Activated T-cell treated with anti-CD3 and anti-CD28 coated beads, Interleukin-2, amount 50 U/mL, for 24 hours (primary cell): ENCODE measurements around the gene ZNF423.
A peak's percentile ranks its signal among the peaks of the same experiment; 100 is the strongest.

Source experiments
- DNase-seq: peaks from one replicate; pipeline ENCODE4 v3.0.0-alpha.2; 2020
- H3K27ac Mint-ChIP-seq: 2 replicates; pipeline ENCODE4 v1.8.0; 2020; ENCODE audit warnings: mild to moderate bottlenecking, mixed read lengths
- H3K27me3 Mint-ChIP-seq: 2 replicates; pipeline ENCODE4 v1.8.0; 2020; ENCODE audit warnings: mixed read lengths
- H3K36me3 Mint-ChIP-seq: 2 replicates; pipeline ENCODE4 v1.8.0; 2020; ENCODE audit warnings: low read depth, mixed read lengths
- H3K4me1 Mint-ChIP-seq: 2 replicates; pipeline ENCODE4 v1.8.0; 2020; ENCODE audit warnings: low read depth, mixed read lengths
- H3K4me3 Mint-ChIP-seq: 2 replicates; pipeline ENCODE4 v1.8.0; 2020; ENCODE audit warnings: mild to moderate bottlenecking, moderate library complexity, mixed read lengths
- H3K9me3 Mint-ChIP-seq: 2 replicates; pipeline ENCODE4 v1.8.0; 2020; ENCODE audit warnings: mixed read lengths

ZNF423 gene

DNA sequence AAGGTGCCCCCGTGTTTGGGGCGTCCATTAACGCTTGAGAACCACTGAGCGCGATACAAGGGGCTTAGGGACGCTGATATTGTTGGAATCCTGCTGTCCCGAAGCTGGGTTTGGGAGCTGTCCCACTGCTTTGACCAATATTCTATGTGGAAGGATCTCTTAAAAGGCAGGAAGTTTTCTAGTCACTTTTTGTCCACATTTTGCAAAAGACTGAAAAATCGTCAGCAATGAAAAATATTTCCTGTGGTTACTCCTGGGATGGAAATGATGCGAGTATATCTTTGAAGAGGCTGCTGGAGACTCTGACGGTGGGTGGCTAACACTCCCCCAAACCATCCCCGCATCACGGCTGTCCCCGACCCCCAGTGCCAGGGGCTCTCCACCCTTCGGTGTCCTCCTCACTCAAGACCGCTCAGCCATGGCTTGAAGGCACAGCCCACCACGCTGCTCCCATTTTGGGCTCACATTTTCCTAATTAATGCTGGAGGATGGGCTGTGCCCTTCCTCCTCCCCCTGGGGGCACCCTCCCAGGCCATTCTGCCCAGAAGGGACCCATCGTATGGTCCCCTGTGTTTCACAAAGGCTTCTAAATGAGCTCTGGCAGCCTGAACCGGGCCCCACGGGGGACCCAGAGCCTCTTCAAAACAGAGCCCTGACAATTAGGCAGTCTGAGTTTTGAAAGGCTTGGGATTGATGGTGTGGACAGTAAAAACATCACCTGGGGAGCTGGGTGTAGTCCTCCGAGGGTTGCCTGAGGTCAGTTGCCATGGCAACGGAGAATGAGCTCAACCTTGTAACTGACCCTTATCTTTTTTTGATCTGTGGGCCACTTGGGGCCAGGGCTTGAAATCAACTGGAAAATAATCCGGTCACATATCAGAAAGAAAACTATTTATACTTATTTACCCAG is 323.7 kb downstream of the ZNF423 start:
- no peak overlapping the region for H3K4me3 Mint-ChIP-seq
- H3K27me3 Mint-ChIP-seq: no peaks in the 10 kb centered on the region
- no peak for DNase-seq
- H3K9me3 Mint-ChIP-seq: no peaks in the 10 kb centered on the region
- H3K27ac Mint-ChIP-seq: no peak overlapping the region
- peaks cover 8% of the 10 kb centered on the region for H3K4me1 Mint-ChIP-seq
- no peaks in the 10 kb centered on the region for H3K36me3 Mint-ChIP-seq

DNA sequence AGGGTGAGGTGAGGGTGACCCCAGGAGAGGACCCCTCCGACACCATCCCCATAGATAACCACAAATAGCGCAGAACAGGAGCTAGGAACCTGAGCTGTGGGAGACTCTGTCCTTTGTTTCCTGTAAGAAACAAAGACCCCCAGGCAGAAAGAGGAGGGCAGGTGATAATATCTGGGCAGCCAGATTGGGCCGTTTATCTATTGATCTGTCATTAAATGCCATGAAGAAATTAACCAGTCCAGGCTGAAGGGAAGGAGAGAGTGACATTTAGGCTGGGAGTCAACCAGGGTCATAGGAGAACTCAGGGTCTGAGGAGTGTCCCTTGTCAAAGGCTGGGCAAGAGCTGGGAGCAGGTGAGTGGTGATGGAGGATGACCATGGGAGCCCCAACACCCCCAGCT is 324.5 kb downstream of the ZNF423 start:
- Mint-ChIP-seq H3K27ac (no peak overlapping the region), H3K4me3 (no peak overlapping the region), H3K36me3 (no peaks in the 10 kb centered on the region), H3K27me3 (no peaks in the 10 kb centered on the region), H3K4me1 (peaks cover 8% of the 10 kb centered on the region), H3K9me3 (no peaks in the 10 kb centered on the region)
- no peak for DNase-seq

DNA sequence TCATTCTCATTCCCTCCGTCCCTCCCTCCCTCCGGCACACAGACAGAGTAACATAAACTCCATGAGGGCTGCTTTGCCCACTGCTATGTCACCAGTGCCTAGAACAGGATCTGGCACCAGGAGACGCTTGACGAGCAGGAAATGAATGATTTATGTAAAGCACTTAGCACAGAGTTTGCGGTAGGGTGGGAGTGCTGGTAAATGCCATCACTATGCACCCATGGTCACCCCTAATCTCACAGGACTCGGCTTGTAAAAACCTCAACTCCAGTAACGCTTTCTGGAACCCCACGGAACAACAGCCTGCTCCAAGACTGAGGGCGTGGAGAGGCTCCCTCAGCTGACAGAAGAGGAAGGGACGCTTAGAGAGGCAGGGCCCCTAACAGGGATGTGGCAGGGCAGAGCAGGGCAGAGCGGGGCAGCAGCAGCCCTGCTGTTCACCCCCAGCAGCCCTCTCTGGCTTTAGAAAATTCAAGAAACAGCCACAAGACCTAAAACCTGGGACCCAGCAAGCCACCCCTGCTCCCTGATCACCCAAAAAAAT is 325.4 kb downstream of the ZNF423 start:
- H3K4me3 Mint-ChIP-seq: no peak overlapping the region
- H3K36me3 Mint-ChIP-seq: no peaks in the 10 kb centered on the region
- H3K4me1 Mint-ChIP-seq: peaks cover 8% of the 10 kb centered on the region
- H3K9me3 Mint-ChIP-seq: no peaks in the 10 kb centered on the region
- H3K27ac Mint-ChIP-seq: no peak overlapping the region
- H3K27me3 Mint-ChIP-seq: no peaks in the 10 kb centered on the region
- DNase-seq: no peak

DNA sequence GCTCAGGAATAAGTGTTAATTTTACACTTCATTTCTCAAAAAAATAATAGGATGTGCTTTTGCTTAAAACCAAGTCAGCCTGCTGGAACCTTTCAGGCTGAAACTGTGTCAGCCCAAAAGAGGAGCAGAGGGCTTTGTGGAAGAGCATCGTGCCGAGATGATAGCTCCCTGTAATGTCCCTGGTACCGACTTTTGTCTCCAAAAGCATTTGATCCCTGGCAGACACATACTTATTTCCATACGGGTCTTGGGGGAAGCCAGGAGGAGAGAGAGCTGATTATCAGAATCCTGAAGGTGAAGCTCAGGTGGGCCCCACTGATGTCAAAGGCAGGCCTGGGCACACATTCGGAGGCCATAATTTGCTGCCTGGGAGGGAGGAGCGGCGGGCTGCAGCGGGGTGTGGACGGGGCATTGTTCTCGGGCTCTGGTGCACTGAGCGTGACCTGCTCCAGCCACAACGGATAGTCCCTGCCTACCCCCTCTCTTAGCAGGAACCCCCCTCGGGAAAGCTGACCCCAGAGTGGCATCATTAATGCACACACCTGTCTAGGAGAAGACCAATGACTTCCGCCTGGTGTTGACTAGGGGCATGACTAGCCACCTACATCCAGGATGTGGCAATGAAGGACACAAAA is 326.4 kb downstream of the ZNF423 start:
- no peak for DNase-seq
- no peaks in the 10 kb centered on the region for H3K36me3 Mint-ChIP-seq
- H3K4me3 Mint-ChIP-seq: no peak overlapping the region
- H3K4me1 Mint-ChIP-seq: peaks cover 8% of the 10 kb centered on the region
- H3K27ac Mint-ChIP-seq: no peak overlapping the region
- H3K27me3 Mint-ChIP-seq: no peaks in the 10 kb centered on the region
- H3K9me3 Mint-ChIP-seq: no peaks in the 10 kb centered on the region

DNA sequence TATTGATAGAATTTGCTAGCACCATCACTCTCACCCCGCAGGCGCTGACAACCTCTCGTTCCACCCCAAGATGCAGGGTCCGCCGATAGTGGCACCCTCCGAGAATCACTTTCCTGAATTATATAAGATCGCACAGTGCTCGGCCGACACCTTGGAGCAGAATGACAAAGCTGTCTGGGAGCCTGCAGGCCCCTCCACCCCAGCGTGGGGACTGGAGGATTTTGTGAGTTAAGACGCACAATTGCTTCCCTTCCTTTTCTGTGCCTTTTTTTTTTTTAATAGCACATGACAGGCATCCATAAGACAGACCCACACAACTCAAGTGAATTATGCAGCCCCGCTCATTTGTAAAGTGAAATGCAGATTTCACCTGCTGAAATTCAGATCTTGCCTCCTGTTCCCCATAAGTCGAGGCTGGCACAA is 327.0 kb downstream of the ZNF423 start:
- Mint-ChIP-seq H3K9me3 (no peaks in the 10 kb centered on the region), H3K36me3 (no peaks in the 10 kb centered on the region), H3K27me3 (no peaks in the 10 kb centered on the region), H3K27ac (no peak overlapping the region), H3K4me3 (peak overlapping the region; percentile 67), H3K4me1 (peaks cover 8% of the 10 kb centered on the region)
- DNase-seq: no peak

DNA sequence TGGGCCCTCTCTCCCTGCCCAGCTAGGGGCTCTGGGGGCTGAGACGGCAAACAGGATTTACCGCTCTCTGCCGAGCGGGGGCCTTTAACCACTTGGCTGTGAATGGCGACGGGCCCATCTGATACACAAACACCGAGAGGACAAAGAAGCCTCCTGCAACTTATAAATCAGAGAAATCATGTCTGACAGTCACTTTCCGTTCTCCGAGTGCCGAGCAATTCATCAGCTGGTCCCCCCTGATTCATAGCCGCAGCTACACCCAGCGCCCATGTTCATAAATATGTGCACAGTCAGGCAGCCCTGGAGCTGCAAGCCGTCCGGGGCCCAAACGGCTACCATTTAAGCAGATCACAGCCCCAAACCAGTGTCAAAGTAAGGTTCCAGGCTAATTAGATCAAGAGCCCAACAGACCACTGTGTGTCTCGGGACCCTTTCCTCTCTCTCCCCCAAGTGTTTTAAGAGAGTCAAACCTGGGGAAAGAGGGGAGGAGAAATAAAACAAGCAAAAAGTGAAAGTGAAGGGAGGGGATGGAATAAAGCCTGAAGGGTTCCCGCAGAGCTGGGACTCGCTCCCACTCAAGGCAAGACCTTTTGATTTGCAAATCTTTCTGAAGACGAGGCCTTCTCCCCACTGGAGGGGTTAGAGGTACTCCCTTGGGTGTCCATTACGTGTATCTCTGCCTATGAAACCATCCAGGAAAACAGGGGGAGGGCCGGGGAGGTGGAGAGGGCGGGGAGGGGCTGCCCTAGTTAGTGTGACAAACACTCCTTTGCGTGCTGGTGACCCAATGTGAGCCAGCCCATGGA is 327.6 kb downstream of the ZNF423 start:
- no peaks in the 10 kb centered on the region for H3K9me3 Mint-ChIP-seq
- peak; percentile 36 for DNase-seq
- no peaks in the 10 kb centered on the region for H3K27me3 Mint-ChIP-seq
- no peaks in the 10 kb centered on the region for H3K36me3 Mint-ChIP-seq
- H3K4me3 Mint-ChIP-seq: peak overlapping the region; percentile 67
- peaks cover 8% of the 10 kb centered on the region for H3K4me1 Mint-ChIP-seq
- peak overlapping the region; percentile 28 for H3K27ac Mint-ChIP-seq

DNA sequence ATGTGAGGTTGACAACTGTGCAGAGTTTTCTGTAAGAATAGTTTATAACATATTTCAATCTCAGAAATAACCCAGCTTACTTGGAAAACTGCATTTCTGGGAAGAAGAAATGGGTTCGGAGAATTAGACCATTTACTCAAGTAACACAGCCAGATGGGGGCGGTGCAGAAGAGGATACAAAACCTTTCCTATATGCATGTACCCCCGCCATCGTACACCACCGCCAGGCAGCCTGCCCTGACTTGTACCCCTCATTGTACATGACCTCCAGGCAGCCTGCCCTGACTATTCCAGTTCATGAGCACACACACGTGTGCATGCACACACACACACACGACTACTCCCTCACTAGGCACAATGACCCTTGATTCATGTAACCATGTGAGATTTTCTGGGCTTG is 328.3 kb downstream of the ZNF423 start:
- Mint-ChIP-seq H3K27ac (no peak overlapping the region), H3K4me3 (peak overlapping the region; percentile 67)

DNA sequence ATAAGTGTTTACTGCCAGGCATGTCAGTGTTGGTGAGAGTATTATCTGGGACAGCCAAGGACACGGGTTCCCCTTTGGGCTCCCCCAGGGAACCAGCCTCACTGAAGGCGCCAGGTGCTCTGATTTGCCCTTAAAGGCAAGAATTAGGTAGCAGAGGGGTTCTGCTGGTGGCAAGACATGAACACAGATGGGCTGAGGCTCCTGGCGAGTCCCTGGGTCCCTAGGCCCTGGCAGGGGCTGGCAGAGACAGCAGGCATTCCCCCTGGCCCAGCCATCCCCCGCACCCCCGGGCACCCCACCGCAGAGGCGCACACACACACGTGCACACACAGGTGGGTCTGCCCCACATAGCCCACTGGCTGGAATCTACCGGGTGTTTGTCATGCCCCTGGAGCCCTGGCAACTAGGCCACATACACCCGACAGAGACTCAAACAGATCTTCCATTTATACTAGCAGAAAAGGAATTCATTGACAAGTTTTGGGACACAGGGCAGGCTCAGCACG is 329.0 kb downstream of the ZNF423 start:
- H3K36me3 Mint-ChIP-seq: no peaks in the 10 kb centered on the region

More for the DNA sequence above, 328.3 kb downstream of the ZNF423 start:
- Mint-ChIP-seq H3K4me1 (peaks cover 8% of the 10 kb centered on the region), H3K27me3 (no peaks in the 10 kb centered on the region), H3K36me3 (no peaks in the 10 kb centered on the region), H3K9me3 (no peaks in the 10 kb centered on the region)
- DNase-seq: no peak

DNA sequence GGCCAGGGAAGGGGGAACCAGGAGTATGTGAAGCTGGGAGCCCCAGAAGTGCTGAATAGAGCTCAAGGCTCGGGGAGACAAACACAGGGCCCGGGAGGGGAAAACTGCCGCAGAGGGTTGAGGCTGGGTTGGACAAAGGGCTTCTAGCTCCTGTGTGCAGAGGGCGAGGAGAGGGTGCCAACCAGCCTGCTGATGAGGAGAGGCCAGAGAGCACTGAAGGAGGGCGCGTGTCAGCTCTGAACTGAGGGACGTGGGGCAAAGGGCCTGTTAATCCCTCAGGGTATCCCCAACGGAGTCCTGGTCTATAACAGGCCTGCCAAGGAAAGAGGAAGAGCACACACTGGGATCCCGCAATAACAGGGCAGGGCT is 331.0 kb downstream of the ZNF423 start:
- Mint-ChIP-seq H3K27me3 (no peaks in the 10 kb centered on the region), H3K27ac (no peak overlapping the region), H3K4me1 (peaks cover 8% of the 10 kb centered on the region), H3K9me3 (no peaks in the 10 kb centered on the region), H3K4me3 (no peak overlapping the region), H3K36me3 (no peaks in the 10 kb centered on the region)
- no peak for DNase-seq

More for the DNA sequence above, 329.0 kb downstream of the ZNF423 start:
- Mint-ChIP-seq H3K27me3 (no peaks in the 10 kb centered on the region), H3K9me3 (no peaks in the 10 kb centered on the region), H3K4me3 (no peak overlapping the region), H3K4me1 (peaks cover 8% of the 10 kb centered on the region), H3K27ac (no peak overlapping the region)
- no peak for DNase-seq

DNA sequence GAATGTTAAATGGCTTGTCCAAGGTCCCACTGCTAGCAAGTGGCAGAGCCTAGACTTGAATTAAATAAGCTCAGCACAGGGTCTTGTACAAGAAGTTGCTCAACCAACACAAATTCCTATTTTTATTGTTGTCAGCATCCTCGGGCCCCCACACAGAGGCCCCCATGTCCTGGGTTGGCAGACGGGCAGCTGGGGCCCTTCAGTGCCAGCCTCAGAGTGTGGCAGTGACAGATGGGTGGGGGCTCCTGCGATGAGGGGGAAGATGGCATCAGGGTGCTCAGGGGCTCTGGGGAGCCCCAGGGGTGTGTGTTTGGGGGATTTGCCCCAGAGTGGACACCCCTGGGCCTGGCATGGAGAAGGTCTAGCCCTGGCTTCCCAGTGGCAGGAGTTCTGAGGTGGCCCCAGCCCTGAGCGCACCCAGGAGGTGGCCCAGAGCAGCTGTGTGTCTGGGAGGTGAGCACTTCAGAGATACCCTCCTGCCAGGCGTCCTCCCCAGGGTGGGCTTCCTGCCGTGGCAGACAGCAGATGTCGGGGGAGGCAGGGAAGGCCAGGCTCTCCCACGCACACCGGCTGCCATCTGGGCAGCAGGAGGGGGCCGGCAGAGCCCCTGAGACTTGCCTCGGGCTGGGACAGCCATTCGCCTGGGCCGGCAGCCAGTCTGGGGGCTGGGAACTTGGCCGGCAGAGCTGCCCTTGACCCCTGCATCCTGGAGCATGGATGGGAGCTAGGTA is 331.5 kb downstream of the ZNF423 start:
- Mint-ChIP-seq H3K4me3 (no peak overlapping the region), H3K27ac (no peak overlapping the region), H3K4me1 (peaks cover 11% of the 10 kb centered on the region)

DNA sequence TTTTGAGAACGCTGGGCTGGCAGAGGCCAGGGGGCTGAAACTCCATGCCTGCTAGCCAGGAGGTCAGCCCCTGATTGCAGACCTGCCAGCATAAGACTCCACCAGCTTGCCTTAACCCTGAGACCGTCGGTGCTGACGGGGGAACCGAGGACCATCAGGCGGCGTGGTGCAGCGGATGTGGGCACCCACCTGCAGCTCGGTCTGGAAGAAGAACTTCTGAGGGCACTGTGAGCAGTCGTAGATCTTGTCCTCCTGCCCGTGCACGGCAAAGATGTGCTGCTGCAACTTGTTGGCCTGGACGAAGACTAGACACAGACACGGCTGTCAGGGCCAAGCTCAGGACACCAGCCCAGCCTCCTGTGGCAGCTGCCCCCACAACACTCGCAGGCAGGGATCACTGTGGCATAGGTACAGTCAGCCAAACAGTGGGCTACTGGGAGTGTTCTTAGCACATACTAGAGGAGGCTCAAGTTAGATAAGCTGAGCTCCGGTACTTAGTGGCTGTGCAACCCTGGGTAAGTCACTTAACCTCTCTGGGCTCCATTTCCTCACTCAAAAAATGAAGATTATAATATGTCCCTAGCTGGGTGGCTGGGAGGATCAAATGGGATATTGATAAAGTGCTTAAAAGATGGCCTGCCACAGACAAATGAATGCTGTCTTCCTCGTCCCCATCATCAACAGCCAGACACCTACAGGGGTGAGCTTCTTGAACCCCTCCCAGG is 332.3 kb downstream of the ZNF423 start:
- H3K4me3 Mint-ChIP-seq: no peak overlapping the region
- no peak for DNase-seq
- H3K27ac Mint-ChIP-seq: no peak overlapping the region
- H3K9me3 Mint-ChIP-seq: no peaks in the 10 kb centered on the region
- no peaks in the 10 kb centered on the region for H3K27me3 Mint-ChIP-seq
- H3K4me1 Mint-ChIP-seq: peaks cover 17% of the 10 kb centered on the region
- H3K36me3 Mint-ChIP-seq: no peaks in the 10 kb centered on the region

More for the DNA sequence above, 331.5 kb downstream of the ZNF423 start:
- H3K27me3 Mint-ChIP-seq: no peaks in the 10 kb centered on the region
- no peaks in the 10 kb centered on the region for H3K36me3 Mint-ChIP-seq
- DNase-seq: no peak
- H3K9me3 Mint-ChIP-seq: no peaks in the 10 kb centered on the region

DNA sequence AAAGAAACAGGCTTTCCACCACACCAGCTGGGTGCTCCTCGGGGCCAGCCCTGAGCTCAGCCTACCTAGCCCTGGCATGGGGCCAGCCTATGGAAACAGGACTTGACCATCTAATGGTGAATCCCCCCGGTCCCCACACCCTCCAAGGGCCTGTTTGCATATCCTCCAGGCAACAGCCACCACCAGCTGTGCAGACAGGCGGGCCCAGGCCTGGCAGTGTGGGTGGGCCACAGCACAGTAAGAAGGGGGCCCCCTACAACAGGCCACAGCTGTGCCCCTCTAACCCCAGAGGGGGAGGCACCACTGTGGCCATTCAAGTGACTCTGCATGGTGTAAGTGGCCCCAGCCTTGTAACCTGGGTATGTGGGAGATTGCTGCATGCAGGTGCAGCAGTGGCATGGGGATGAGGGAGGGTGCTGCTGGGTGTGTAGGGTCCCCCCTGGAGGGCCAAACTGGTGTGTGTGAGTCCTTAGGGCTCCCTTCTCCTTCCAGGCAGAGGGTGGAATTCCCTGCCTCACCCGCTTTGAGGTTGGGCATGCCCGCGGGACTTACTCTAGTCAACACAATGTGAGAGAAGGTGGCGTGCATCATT is 334.1 kb downstream of the ZNF423 start:
- Mint-ChIP-seq H3K36me3 (no peaks in the 10 kb centered on the region), H3K27me3 (no peaks in the 10 kb centered on the region), H3K27ac (no peak overlapping the region), H3K4me3 (no peak overlapping the region), H3K9me3 (no peaks in the 10 kb centered on the region), H3K4me1 (peaks cover 9% of the 10 kb centered on the region)
- no peak for DNase-seq

DNA sequence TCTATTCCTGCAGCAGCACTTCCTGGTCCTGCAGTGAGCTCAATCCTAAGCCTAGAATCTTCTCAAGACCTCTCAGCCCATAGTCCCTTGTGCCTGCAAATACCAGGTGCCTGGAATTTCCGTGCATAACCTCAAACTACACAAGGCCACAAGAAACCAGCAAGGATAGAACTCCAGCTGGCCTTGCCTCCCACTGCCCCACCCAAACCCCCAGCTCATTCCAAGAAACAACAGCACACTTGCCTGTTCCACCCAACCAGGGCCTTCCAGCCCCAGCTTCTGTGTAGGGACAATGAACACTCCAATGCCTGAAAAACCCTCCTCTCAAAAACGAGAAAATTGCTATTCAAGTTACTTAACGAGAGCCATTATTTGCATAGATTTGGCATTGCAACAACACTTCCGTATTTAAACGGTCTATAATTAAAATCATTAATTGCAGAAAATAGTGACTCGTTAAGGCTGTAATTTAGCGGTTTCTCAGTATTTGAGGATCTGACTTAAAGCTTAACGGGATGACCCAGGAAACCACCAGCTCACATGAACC is 335.3 kb downstream of the ZNF423 start:
- Mint-ChIP-seq H3K9me3 (no peaks in the 10 kb centered on the region), H3K27ac (no peak overlapping the region), H3K4me1 (peaks cover 9% of the 10 kb centered on the region), H3K27me3 (no peaks in the 10 kb centered on the region), H3K4me3 (no peak overlapping the region), H3K36me3 (no peaks in the 10 kb centered on the region)
- no peak for DNase-seq
